G401.6 (cell line): Measurements from ENCODE around the gene CUX1.

Source experiments
- FAIRE-seq: peaks from 2 replicates; lab custom pipeline; 2012; peaks lifted over from hg19 to GRCh38; lab: Jason Lieb, UNC

The CUX1 gene

DNA sequence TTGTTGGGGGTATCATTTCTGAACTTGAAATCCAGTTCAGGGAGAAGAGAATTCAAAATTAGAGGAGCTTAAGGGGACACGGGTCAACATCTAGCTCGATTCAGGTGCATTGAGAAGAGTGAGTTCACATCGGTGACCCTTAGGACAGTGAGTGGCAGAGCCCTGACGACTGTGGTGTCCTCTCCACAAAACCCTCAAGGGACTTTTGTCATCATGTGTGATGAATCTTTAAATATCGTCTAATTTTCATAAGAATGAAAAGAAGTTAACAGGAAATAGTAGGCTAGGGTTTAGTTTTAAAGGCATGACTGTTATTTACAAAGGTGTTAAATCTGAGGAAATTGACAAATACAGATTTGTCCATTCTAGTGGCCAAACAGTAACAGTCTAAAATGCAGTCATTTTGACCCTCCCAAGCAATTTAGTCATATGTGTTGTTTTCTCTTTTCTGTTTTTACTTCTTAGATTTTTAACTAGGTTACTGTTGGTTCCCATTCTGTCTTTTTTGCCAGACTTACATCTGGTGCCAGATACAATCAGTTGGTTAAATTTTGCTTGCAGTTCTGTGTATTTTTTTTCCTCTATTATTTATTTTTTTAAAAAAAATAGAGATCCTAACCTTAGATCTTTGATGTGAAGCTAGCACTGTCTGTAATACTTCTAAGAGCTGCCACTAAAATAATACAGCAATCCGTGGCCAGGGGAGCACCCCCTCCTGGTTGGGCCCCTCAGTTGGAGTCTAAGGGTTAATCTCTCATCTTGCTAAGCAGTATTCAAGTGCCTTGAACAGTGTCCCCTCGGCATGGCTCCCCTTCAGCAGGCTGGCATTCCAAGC is 434.3 kb downstream of the CUX1 start:
- no peak for FAIRE-seq

DNA sequence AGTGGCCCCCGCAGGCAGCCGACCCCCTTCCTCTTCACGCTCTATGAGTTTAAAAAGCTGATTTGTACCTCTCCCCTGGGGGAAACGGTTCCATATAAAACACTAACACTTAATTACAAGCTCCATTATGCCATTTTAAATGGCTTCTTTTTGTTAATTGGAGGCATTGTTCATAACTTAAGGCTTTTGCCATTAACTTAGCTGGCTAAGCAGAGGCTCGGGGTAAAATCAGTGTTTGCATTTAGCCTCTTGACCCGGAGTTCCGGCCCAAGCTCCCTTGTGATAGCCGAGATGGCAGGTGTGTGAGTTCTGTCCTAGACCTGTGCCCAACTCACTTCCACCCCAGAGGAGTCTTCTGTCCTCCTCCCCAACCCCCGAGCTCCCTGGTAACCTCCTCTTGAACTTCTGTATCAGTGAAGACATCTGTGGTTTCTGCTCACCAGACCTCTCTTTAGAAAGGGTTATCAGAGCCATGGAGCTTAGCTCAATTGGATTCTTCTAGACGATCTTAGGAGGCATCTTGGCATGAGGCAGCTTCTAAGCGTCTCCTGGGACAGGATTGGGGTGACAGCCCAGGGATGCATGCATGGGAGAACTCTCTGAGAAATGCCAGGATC is 435.0 kb downstream of the CUX1 start:
- no peak for FAIRE-seq

DNA sequence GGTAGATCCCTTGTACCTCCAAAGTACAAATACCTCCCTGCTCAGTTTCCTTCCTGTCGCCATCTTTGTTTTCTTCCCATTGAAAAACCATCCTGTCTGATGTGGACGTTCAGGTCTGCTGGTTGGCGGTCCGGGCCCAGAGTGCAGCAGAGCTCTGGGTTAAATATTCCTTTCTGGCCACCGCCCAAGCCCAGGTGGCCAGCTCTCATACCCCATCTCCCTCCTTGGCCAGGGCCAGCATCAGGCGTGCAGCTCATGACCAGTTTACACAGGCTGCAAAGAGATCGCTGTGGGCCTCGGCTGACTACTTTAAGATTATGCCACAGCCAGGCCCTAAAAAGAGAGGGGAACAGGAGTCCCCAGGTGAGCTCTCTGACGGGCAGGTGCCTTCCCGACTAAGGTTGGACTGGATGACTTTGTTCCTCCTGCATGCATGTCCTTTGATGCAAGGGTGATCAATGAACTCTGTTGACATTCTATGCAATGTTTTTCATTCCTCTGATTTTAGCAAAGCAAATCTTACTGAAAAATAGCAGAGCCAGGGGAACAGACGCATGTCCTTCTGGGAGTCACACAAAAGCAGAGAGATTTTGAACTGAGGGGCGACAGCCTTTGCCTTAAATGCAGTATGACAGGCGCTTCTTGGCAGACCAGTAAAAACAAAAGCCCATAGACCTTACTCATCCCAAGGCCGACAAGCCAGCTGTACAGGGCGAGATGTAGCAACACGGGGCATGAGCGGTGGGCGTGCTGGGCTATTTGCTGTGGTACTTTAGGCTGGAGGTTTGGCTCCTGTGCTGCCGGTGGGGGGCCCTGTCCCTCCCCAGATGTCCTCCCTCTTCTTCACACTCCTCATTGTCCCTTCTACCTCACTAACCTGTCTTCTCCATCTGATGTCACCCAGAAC is 435.9 kb downstream of the CUX1 start:
- no peak for FAIRE-seq

DNA sequence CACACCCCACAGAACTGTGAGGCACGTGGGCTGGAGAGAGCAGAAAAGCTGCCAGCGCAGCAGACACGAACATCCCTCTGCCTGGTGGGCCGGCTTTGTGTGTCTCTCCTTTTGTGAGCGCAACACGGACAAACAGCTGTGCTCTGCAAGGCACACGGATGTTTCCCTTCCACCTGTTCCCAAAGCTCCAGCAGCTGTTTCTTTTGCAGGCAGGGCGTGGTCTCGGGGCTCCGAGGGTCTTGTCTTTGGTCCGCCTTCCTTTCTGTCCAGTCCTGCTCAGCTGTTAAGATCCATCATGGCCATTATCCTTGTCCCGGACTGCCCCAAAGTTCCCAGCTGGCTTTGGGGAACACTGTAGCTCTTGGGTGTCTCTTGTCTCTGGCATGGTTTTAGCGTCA is 436.5 kb downstream of the CUX1 start:
- no peak for FAIRE-seq

DNA sequence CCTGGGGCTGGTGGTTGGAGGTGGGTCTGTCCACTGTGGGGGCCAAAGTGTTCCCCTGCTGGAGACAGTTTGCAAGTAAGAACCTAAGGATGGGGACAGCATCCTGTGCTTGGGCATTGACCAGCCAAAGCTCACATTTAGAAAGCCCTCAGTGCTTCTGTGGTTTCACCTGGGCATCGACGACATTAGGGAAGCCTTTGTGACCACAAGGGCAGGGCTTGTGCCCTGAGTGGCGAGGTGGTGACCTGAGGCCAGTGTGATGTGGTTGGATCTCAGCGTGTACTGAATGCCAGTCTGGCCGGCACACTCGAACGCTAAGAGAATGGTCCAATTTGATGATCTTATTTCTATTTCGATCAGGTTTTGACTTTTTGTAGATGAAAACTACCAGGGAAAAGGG is 437.1 kb downstream of the CUX1 start:
- no peak for FAIRE-seq

DNA sequence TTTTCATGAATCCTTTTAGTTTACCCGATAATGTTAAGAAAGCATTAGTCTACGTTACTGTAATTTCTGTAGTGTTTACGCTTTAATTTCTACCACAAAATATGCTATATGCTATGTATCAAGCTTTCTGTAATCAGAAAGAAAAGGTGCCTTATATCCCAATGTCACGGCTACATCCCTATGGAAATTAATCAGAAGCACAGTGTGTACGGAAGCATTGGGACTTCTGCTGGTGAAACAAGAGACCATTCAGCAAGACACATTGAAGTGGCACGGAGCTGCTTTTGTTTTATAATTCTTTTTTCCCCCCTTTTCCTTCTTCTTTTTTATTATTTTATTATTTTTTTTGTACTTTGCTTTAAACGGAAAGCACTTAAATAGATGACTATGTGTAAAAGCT is 438.1 kb downstream of the CUX1 start:
- FAIRE-seq, result no peak

DNA sequence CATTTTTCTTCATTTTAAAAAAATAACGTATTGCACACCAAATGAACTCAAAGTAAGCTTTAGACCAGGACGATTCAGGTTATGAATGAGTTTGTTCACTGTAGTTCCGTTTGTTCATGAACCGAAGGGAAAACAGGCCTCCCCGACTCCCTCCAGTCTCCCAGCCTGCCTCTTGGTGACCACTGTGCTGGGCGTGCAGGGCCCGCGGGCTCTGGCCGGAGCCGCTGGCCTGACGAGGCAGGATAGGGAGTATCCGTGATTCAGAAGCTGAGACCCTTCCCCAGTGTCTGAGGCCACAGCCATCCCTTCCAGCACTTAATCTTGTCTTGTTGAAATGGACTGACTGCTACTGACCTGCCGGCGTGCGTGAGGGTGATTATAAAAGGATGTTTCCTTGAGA is 438.5 kb downstream of the CUX1 start:
- no peak for FAIRE-seq

DNA sequence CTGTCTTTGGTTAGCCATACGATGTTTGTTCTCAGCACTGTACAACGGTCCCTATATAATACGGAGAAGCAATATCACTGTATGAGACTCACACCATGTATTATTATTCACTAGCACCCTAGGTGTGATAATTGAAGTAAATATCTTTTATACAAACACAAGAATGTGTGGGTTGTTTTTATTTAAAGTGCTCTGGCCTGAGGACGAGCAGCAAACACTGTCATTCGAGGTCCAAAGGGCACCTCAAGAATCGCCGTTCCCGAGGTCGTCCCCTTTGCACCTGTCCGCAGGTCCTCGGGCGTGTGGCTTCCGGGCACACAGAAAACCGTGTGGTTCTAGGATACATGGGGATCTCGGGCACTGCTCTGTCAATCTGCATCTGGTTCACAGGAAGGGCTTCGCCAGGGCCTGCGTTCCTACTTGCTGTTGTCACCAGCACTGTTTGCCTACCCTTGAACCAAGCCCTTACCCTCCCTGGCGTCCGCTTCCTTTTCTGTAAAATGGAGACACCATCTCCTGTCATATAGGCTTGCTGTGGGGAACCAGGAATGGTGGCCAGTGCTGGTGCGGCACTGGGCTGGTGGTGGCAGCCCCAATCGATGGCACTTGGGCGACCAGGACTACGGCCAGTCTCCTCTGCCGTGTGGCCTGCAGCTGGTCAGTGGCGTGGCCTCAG is 440.8 kb downstream of the CUX1 start:
- FAIRE-seq, result no peak

DNA sequence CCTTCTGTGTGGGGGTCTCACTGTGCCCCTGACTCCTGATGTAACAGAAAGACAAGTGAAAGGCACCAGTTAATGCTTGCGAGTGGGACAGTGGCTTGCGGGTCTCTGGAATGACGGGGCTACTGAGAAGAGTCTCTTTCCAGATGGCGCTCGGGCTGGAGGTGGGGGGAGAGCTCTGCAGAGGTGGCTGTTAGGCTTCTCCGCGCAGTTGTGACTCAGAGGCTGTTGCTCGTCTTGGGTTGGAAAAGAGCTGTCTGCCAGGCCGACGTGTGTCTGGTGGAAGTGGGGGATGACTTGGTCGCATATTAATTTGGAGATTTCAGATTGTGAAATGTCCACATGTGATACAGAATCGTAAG is 441.3 kb downstream of the CUX1 start:
- FAIRE-seq, result no peak

DNA sequence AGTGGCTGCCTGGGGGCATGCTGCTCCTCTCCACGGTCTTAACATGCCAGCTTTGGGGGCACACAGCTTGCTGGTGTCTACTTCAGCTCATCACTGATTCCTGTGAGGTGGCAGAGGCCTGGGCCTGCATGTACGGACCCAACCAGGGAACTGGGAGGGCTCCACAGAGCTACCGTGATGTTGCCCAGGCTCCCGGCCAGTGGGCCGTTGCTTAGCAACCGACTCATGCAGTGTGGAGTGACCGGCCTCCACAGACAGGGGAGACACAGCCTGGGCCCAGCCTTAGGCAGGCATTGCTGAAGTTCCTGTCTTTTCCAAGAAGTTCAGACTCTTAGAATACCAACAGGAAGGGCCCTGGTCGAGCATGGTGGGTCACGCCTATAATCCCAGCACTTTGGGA is 443.4 kb downstream of the CUX1 start:
- no peak for FAIRE-seq

DNA sequence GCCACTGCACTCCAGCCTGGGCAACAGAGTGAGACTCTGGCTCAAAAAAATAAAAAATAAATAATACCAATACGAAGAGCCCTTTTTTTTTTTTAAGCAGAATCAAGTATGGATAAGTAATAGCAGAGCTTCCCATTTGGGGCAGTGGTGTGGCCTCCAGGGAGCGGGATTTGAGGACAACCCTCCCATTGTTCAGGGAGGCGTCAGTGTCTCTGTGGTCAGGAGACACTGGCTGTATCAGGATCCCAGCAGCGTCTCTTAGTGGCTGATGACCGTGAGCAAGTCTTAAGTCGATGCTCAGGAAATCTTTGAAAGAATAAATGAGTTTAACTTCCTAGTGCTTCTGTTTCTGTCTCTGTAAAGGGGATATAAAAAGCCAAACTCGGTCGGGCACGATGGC is 444.0 kb downstream of the CUX1 start:
- FAIRE-seq, result no peak

DNA sequence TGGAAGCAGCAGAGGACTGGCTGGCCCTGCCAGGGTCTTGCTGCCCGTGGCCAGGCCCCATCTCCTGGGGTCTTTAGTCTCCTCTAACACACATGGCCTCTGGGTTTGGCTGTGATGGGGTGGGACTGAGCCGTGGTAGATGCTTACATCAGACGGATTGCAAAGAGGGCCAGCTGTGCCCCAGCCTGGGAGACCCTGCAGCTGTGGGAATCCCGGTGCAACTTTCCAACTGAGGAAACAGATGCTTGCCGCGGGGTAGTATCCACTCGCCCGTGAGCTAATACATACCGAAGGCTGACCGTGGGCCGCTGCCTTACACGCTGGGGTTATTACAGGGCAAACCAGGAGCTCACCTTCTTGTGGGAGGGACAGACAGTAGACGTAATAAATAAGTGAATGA is 445.1 kb downstream of the CUX1 start:
- FAIRE-seq, result no peak

DNA sequence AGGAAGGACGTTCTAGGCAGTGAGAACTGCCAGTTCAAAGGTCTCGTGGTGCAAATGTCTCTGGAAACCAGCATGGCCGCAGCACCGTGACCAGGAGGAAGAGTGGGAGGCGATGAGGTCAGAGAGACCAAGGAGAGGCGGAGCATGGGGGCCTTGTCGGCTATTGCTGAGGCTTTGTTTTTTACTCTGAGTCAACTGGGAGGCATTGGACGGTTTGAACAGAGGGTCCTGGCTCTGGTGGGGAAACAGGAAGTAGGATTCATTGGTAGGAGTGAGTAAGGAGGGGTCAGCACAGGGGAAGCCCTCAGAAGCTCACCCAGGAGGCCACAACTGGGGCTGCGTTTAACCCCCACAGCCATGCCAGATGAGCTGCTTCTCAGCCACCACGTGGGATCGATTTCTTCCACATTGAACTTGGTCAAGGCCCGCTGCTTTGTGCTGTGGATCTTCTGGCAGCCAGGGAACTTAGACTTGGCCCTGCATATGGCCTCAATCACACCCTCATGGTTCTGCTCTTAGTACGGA is 447.0 kb downstream of the CUX1 start:
- no peak for FAIRE-seq

DNA sequence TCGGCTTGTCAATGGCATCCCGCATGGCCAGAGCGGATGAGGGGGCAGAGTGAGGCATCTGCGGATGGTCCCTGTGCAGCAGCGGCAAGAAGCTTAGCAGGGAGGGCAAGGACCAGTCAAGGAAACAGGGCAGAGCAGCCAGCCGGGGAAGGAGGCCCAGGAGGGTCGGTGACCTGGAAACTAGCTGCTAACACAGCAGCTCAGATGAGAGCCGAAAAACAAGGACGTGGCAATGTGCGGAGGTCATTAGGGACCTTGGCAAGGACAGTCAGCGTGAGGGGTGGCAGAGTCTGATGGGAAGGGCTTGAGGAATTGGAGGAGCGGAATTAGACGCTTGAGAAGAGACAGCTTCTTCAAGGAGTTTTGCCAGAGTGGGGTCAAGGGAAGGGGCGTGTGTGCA is 449.1 kb downstream of the CUX1 start:
- FAIRE-seq, result no peak

DNA sequence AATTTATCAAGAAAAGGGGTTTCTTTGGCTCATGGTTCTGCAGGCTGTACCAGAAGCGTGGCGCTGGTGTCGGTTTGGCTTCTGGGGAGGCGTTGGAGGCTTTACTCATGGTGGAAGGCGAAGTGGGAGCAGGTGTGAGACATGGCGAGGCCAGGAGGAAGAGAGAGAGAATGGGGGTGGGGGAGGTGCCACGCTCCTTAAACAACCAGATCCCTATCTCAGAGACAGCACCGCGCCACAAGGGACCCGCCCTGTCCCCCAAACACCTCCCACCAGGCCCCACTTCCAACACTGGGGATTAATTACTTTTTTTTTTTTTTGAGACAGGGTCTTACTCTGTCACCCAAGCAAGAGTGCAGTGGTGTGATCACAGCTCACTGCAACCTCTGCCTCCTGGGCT is 451.2 kb downstream of the CUX1 start:
- FAIRE-seq, result no peak

DNA sequence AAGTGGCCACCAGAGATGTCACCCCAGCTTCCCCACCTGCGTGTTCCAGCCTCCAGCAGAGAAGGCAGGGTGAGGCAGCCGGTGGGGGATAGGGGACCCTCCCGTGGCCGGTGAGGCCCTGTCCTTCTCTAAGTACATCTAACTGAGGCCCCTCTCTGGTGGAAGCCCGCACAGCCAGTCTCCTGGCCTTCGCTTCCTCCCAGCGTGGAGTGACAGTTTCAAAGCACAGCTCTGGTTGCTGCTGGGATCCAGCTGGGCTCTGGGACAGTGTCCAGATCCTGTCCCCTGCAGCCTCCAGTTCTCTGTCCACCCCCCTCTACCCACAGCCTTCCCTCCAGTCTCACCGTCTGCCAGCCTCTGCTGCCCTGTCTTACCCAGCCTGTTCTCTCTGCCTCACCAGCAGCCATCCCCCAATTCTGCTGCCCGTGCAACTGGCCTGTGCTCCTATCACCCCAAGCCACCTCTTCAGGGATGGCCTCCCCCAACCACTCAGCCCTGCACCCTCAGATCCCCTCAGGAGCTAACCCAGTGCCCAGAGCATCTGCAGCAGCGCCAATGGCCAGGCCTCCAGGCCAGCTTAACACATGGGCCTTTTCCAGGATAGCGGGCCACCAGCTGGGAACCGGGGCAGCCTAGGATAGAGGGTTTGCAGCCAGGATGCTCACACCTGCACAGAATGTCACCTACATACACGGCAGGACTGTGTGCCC is 452.9 kb downstream of the CUX1 start:
- no peak for FAIRE-seq

DNA sequence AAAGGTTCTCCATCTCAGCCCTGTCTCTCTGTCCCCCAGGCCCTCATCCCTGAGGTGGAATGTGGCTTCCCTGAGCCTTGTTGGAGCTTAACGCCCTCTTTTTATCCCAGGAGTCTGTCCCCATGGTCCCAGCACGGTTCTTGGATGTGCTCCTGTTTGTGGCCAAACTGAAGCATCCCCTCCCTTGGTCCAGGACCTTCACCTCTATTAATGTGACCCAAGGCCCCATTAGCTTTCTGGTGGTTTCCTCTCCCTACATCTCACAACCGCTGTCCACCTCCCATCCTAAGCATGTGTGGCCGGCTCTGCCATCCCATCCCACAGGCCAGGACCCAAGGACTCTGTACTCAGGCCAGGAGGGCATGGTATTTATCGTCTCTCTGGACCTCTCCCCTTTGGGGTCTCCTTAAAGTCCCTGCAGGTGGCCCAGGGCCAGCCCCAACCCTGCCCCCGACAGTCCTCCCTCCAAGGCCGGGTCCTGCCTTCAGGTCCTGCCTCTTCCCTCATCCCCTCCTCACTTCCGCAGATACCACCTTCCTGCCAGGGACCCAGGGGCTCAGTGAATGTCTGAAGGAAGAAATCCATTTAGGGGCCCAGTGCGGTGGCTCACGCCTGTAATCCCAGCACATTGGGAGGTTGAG is 453.9 kb downstream of the CUX1 start:
- FAIRE-seq, result no peak

DNA sequence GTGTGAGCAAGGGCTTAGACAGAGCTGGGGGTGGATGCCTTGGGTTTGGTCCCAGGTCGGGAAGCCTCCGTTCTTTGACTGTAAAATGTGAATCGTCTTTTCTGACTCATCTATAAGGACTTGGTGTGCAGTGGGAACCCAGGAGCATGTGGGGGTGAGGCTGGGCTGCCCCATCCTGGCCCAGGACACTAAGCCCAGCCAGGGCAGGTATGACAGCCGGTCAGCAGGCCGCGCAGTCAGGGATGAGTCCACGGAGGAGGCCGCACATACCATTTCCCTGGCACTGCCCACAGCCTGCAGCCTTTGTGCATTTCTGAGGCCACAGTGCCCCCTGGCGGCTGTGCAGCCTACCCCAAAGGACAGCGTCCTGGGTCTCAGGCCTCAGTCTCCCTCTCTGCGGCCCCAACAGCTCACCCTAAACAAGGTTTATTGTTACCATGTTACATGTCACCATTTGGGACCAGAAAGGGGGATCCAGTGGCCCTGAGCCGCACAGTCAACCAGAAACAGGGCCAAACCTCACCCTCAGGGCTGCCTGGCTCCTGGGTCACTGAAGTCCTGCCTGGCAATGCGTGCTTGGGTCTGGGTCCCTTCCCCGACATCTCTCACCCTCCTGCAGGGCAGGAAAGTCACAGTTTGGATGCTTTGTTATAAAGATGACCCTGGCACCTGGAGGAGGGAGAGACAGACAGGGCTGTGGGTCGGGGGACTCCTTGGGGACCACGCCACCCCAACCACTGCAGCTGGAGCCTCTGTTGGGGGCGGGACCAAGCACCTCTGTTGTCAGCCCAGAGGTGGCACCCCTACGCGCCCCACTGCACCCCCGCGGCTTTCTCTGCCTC is 454.9 kb downstream of the CUX1 start:
- no peak for FAIRE-seq

DNA sequence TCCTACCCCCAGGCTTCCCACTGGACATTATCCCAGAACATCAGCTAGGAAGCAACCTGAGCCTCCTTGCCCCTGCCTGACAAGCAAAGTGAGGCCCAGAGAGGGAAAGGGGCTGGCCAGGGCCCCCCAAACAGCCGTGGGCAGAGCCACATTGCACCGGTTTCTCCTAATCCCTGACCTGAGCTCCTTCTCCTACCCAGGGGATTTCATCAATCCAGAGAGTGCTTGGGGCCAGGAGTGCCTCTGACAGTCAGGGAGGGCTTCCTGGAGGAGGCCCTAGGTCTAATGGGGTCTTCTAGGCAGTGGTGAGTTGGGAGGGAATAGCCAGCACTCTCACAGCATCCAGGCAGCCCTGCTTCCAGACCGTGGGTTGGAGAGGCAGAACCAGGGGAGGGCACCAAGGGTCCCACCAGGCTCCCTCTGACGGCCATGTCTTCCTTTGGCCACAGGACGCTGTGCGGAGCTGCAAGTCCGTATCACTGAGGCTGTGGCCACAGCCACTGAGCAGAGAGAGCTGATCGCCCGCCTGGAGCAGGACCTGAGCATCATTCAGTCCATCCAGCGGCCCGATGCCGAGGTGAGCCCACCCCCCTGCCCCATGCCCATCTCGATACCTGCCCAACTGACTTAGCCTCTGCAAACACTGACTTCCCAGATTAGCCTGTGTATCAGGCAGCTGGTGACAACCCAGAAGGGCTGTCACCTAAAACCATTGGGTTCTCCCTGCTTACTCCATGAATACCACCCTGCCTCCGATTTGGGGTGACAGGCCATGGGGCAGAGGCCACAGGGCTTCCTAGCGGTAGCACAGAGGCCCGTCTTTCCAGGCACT is 455.7 kb downstream of the CUX1 start:
- no peak for FAIRE-seq
